ENCODE results near the gene SMCO4. TPM values are rescaled to one million over a fixed set of nuclear protein-coding genes. Genes with fewer than 3 reads are reported as not detected.

The SMCO4 gene
- total RNA-seq, 1 donor from 2014 or later = 29.3 TPM

GRCh38 chr11:93518081-93518480 is 25.1 kb downstream of the SMCO4 start:
- Histone ChIP-seq H3K4me2 (ENCODE audit: low read length) (no peak overlapping the region), H3K4me1 (ENCODE audit: insufficient read depth, low read length) (no peaks in the 10 kb centered on the region), H3K79me2 (ENCODE audit: insufficient read depth, low read length) (no peaks in the 10 kb centered on the region), H3K9ac (ENCODE audit: low read length) (no peak overlapping the region), H4K20me1 (ENCODE audit: insufficient read depth, low read length) (peaks cover 32% of the 10 kb centered on the region), H3K27ac (ENCODE audit: low read depth, low read length) (no peak overlapping the region), H3K4me3 (ENCODE audit: insufficient read depth, low read depth, low read length) (no peak overlapping the region), H3K27me3 (ENCODE audit: insufficient read depth, low read length) (no peaks in the 10 kb centered on the region), H3K36me3 (ENCODE audit: insufficient read depth, low read length) (no peaks in the 10 kb centered on the region), H3K9me3 (ENCODE audit: insufficient read depth, low read depth, low read length) (no peaks in the 10 kb centered on the region), H2AFZ (ENCODE audit: low read depth, low read length) (no peak overlapping the region)
- Mint-ChIP-seq H3K27ac (ENCODE audit: unreplicated experiment) (no peak overlapping the region), H3K36me3 (ENCODE audit: low read depth, unreplicated experiment) (peaks cover 10% of the 10 kb centered on the region), H3K9me3 (ENCODE audit: unreplicated experiment) (no peaks in the 10 kb centered on the region), H3K4me1 (ENCODE audit: low read depth, unreplicated experiment) (peaks cover 18% of the 10 kb centered on the region), H3K4me3 (ENCODE audit: unreplicated experiment) (no peak overlapping the region), H3K27me3 (ENCODE audit: low read depth, unreplicated experiment) (no peaks in the 10 kb centered on the region)
- no peak for DNase-seq (ENCODE audit: low read depth)
- no peak for FAIRE-seq
- TF ChIP-seq EZH2 (IDR thresholded peaks at IDR 0.05; ENCODE audit: insufficient read depth, low read length) (no peak), CTCF (IDR thresholded peaks at IDR 0.05; ENCODE audit: insufficient read depth, low read depth, low read length) (no peak)

GRCh38 chr11:93517611-93518010 is 25.6 kb downstream of the SMCO4 start:
- Histone ChIP-seq H3K36me3 (ENCODE audit: insufficient read depth, low read length) (no peaks in the 10 kb centered on the region), H3K27me3 (ENCODE audit: insufficient read depth, low read length) (no peaks in the 10 kb centered on the region), H3K4me1 (ENCODE audit: insufficient read depth, low read length) (no peaks in the 10 kb centered on the region), H3K4me2 (ENCODE audit: low read length) (no peak overlapping the region), H2AFZ (ENCODE audit: low read depth, low read length) (no peak overlapping the region), H3K9ac (ENCODE audit: low read length) (no peak overlapping the region), H3K4me3 (ENCODE audit: insufficient read depth, low read depth, low read length) (no peak overlapping the region), H3K27ac (ENCODE audit: low read depth, low read length) (no peak overlapping the region), H3K9me3 (ENCODE audit: insufficient read depth, low read depth, low read length) (no peaks in the 10 kb centered on the region), H4K20me1 (ENCODE audit: insufficient read depth, low read length) (peaks cover 28% of the 10 kb centered on the region), H3K79me2 (ENCODE audit: insufficient read depth, low read length) (no peaks in the 10 kb centered on the region)
- peaks cover 10% of the 10 kb centered on the region for H3K36me3 Mint-ChIP-seq (ENCODE audit: low read depth, unreplicated experiment)
- TF ChIP-seq CTCF (IDR thresholded peaks at IDR 0.05; ENCODE audit: insufficient read depth, low read depth, low read length) (no peak), EZH2 (IDR thresholded peaks at IDR 0.05; ENCODE audit: insufficient read depth, low read length) (no peak)
- no peaks in the 10 kb centered on the region for H3K9me3 Mint-ChIP-seq (ENCODE audit: unreplicated experiment)
- H3K4me3 Mint-ChIP-seq (ENCODE audit: unreplicated experiment) = no peak overlapping the region
- no peak overlapping the region for H3K27ac Mint-ChIP-seq (ENCODE audit: unreplicated experiment)
- DNase-seq (ENCODE audit: low read depth) = no peak
- H3K4me1 Mint-ChIP-seq (ENCODE audit: low read depth, unreplicated experiment) = peaks cover 15% of the 10 kb centered on the region
- no peak for FAIRE-seq
- no peaks in the 10 kb centered on the region for H3K27me3 Mint-ChIP-seq (ENCODE audit: low read depth, unreplicated experiment)

GRCh38 chr11:93517041-93517440 is 26.1 kb downstream of the SMCO4 start:
- H3K36me3 ChIP-seq (ENCODE audit: insufficient read depth, low read length) = no peaks in the 10 kb centered on the region
- no peaks in the 10 kb centered on the region for H3K27me3 ChIP-seq (ENCODE audit: insufficient read depth, low read length)
- DNase-seq (ENCODE audit: low read depth) (no peak), FAIRE-seq (no peak)
- no peak overlapping the region for H3K4me2 ChIP-seq (ENCODE audit: low read length)
- no peak overlapping the region for H3K27ac ChIP-seq (ENCODE audit: low read depth, low read length)
- H3K4me3 ChIP-seq (ENCODE audit: insufficient read depth, low read depth, low read length) = no peak overlapping the region
- Mint-ChIP-seq H3K9me3 (ENCODE audit: unreplicated experiment) (no peaks in the 10 kb centered on the region), H3K27me3 (ENCODE audit: low read depth, unreplicated experiment) (no peaks in the 10 kb centered on the region), H3K36me3 (ENCODE audit: low read depth, unreplicated experiment) (peaks cover 5% of the 10 kb centered on the region), H3K27ac (ENCODE audit: unreplicated experiment) (no peak overlapping the region), H3K4me3 (ENCODE audit: unreplicated experiment) (no peak overlapping the region), H3K4me1 (ENCODE audit: low read depth, unreplicated experiment) (peaks cover 11% of the 10 kb centered on the region)
- H3K9ac ChIP-seq (ENCODE audit: low read length) = no peak overlapping the region
- no peak for TF ChIP-seq EZH2 (IDR thresholded peaks at IDR 0.05; ENCODE audit: insufficient read depth, low read length)
- no peak for TF ChIP-seq CTCF (IDR thresholded peaks at IDR 0.05; ENCODE audit: insufficient read depth, low read depth, low read length)
- H4K20me1 ChIP-seq (ENCODE audit: insufficient read depth, low read length) = peaks cover 25% of the 10 kb centered on the region
- H2AFZ ChIP-seq (ENCODE audit: low read depth, low read length) = no peak overlapping the region
- no peaks in the 10 kb centered on the region for H3K79me2 ChIP-seq (ENCODE audit: insufficient read depth, low read length)
- H3K4me1 ChIP-seq (ENCODE audit: insufficient read depth, low read length) = no peaks in the 10 kb centered on the region
- no peaks in the 10 kb centered on the region for H3K9me3 ChIP-seq (ENCODE audit: insufficient read depth, low read depth, low read length)
